HL-60 (cell line): ENCODE measurements around the gene MARCO.

ENCODE experiments used
- GABPA ChIP-seq: IDR thresholded peaks from 2 replicates; pipeline ENCODE4 v1.6.1; 2012; ENCODE audit warnings: low read depth
- POLR2AphosphoS5 ChIP-seq: IDR thresholded peaks from 2 replicates; pipeline ENCODE4 v1.6.1; 2012; ENCODE audit warnings: low read depth
- SPI1 ChIP-seq: IDR thresholded peaks from 2 replicates; pipeline ENCODE4 v1.6.1; 2012; ENCODE audit warnings: low read depth, mild to moderate bottlenecking, borderline replicate concordance
- TF ChIP-seq, protein P1 (sequence below): IDR thresholded peaks from one replicate; pipeline ENCODE4 v1.5.1; 2011; ENCODE audit warnings: low read length, control low read depth, inconsistent platforms; ENCODE audit not compliant: insufficient read depth
- TF ChIP-seq, protein P2 (sequence below): IDR thresholded peaks from 2 replicates; pipeline ENCODE4 v1.6.1; 2012; ENCODE audit warnings: low read depth; ENCODE audit not compliant: insufficient replicate concordance

DNA sequence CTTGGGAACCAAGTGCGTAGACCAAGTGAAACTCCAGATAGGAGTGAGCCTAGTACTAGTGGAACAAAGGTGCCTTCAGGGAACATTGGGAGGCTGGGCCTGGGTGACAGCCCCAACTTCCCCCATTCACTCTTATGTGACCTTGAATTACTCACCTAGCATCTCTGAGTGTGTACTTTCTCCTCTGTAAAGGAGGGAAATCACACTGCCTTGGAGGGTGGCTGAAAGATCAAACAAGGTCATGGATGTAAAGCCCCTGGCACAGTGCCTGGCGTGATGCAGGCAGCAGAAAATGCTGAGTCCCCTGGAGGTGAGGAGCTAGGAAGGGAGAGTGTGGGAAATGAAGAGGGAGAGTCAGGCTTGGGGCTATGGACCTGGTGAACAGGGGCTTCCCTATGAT is 45.9 kb downstream of the MARCO start:
- TF ChIP-seq, protein P1, sequence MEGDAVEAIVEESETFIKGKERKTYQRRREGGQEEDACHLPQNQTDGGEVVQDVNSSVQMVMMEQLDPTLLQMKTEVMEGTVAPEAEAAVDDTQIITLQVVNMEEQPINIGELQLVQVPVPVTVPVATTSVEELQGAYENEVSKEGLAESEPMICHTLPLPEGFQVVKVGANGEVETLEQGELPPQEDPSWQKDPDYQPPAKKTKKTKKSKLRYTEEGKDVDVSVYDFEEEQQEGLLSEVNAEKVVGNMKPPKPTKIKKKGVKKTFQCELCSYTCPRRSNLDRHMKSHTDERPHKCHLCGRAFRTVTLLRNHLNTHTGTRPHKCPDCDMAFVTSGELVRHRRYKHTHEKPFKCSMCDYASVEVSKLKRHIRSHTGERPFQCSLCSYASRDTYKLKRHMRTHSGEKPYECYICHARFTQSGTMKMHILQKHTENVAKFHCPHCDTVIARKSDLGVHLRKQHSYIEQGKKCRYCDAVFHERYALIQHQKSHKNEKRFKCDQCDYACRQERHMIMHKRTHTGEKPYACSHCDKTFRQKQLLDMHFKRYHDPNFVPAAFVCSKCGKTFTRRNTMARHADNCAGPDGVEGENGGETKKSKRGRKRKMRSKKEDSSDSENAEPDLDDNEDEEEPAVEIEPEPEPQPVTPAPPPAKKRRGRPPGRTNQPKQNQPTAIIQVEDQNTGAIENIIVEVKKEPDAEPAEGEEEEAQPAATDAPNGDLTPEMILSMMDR: no peak
- no peak for TF ChIP-seq POLR2AphosphoS5
- TF ChIP-seq SPI1: no peak
- TF ChIP-seq, protein P2, sequence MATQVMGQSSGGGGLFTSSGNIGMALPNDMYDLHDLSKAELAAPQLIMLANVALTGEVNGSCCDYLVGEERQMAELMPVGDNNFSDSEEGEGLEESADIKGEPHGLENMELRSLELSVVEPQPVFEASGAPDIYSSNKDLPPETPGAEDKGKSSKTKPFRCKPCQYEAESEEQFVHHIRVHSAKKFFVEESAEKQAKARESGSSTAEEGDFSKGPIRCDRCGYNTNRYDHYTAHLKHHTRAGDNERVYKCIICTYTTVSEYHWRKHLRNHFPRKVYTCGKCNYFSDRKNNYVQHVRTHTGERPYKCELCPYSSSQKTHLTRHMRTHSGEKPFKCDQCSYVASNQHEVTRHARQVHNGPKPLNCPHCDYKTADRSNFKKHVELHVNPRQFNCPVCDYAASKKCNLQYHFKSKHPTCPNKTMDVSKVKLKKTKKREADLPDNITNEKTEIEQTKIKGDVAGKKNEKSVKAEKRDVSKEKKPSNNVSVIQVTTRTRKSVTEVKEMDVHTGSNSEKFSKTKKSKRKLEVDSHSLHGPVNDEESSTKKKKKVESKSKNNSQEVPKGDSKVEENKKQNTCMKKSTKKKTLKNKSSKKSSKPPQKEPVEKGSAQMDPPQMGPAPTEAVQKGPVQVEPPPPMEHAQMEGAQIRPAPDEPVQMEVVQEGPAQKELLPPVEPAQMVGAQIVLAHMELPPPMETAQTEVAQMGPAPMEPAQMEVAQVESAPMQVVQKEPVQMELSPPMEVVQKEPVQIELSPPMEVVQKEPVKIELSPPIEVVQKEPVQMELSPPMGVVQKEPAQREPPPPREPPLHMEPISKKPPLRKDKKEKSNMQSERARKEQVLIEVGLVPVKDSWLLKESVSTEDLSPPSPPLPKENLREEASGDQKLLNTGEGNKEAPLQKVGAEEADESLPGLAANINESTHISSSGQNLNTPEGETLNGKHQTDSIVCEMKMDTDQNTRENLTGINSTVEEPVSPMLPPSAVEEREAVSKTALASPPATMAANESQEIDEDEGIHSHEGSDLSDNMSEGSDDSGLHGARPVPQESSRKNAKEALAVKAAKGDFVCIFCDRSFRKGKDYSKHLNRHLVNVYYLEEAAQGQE: no peak
- no peak for TF ChIP-seq GABPA
